Chondrocyte (in vitro differentiated cells): ENCODE data around the gene CCDC8. TPM values are rescaled to one million over a fixed set of nuclear protein-coding genes. Genes with fewer than 3 reads are reported as not detected.
A peak's percentile ranks its signal among the peaks of the same experiment; 100 is the strongest.
"Not testable (repeated sequence)": the region's sequence is repeated elsewhere in the genome, so short reads cannot be mapped to it uniquely, and the experiment has no call there.

Experiments
- DNase-seq: peaks from one replicate; pipeline ENCODE4 v3.0.0; 2021; ENCODE audit warnings: mixed read lengths, low spot score
- H3K27ac Mint-ChIP-seq: one replicate; pipeline ENCODE4 v1.8.0; 2021; ENCODE audit warnings: mild to moderate bottlenecking, moderate library complexity, mixed read lengths; ENCODE audit not compliant: unreplicated experiment
- H3K27me3 Mint-ChIP-seq: 2 replicates; pipeline ENCODE4 v1.8.0; 2021; ENCODE audit warnings: low read depth, mixed read lengths
- H3K36me3 Mint-ChIP-seq: 2 replicates; pipeline ENCODE4 v1.8.0; 2021; ENCODE audit warnings: low read depth, mixed read lengths
- H3K4me1 Mint-ChIP-seq: 2 replicates; pipeline ENCODE4 v1.8.0; 2021; ENCODE audit warnings: low read depth, mild to moderate bottlenecking, mixed read lengths
- H3K4me3 Mint-ChIP-seq: one replicate; pipeline ENCODE4 v1.8.0; 2021; ENCODE audit warnings: mild to moderate bottlenecking, moderate library complexity, mixed read lengths; ENCODE audit not compliant: unreplicated experiment
- H3K9me3 Mint-ChIP-seq: 2 replicates; pipeline ENCODE4 v1.8.0; 2021; ENCODE audit warnings: low read depth, mixed read lengths
- CTCF ChIP-seq: fragments of 200-600 bp; sonication (generic); IDR thresholded peaks from 2 replicates; pipeline ENCODE4 v1.5.0; 2021; ENCODE audit warnings: antibody characterized with exemption, mild to moderate bottlenecking, moderate library complexity
- total RNA-seq: library from RNA; stranded (reverse); gene quantifications from 3 replicates; pipeline ENCODE4 v1.2.1, GENCODE V29; 2021

The CCDC8 gene
- total RNA-seq, 1 donor from 2014 or later: 39.3 TPM

GRCh38 chr19:46442808-46443450 is 29.6 kb upstream of the CCDC8 start:
- H3K27me3 Mint-ChIP-seq: no peaks in the 10 kb centered on the region
- H3K9me3 Mint-ChIP-seq: no peaks in the 10 kb centered on the region
- peaks cover 22% of the 10 kb centered on the region for H3K4me1 Mint-ChIP-seq
- no peak for TF ChIP-seq CTCF
- H3K27ac Mint-ChIP-seq: peak overlapping the region; percentile 64
- H3K4me3 Mint-ChIP-seq: no peak overlapping the region
- DNase-seq: no peak
- no peaks in the 10 kb centered on the region for H3K36me3 Mint-ChIP-seq

- Mint-ChIP-seq H3K27ac (peak overlapping the region; percentile 11), H3K9me3 (no peaks in the 10 kb centered on the region), H3K27me3 (no peaks in the 10 kb centered on the region), H3K36me3 (no peaks in the 10 kb centered on the region), H3K4me3 (no peak overlapping the region), H3K4me1 (peaks cover 16% of the 10 kb centered on the region)
- TF ChIP-seq CTCF: no peak
- DNase-seq: no peak
Measured at GRCh38 chr19:46441866-46442265, 28.5 kb upstream of the CCDC8 start.

- H3K4me3 Mint-ChIP-seq, H3K36me3 Mint-ChIP-seq, DNase-seq, H3K27ac Mint-ChIP-seq, H3K4me1 Mint-ChIP-seq, H3K27me3 Mint-ChIP-seq, H3K9me3 Mint-ChIP-seq: not testable (repeated sequence)
Measured at GRCh38 chr19:46435689-46436088, 22.3 kb upstream of the CCDC8 start.

GRCh38 chr19:46435009-46435408 is 21.6 kb upstream of the CCDC8 start:
- Mint-ChIP-seq H3K27ac (no peak overlapping the region), H3K4me3 (no peak overlapping the region), H3K36me3 (no peaks in the 10 kb centered on the region), H3K9me3 (no peaks in the 10 kb centered on the region), H3K27me3 (no peaks in the 10 kb centered on the region), H3K4me1 (no peaks in the 10 kb centered on the region)
- TF ChIP-seq CTCF: no peak
- DNase-seq: no peak

GRCh38 chr19:46433470-46433869 is 20.1 kb upstream of the CCDC8 start:
- H3K27ac Mint-ChIP-seq, H3K9me3 Mint-ChIP-seq, H3K4me3 Mint-ChIP-seq, H3K4me1 Mint-ChIP-seq, H3K36me3 Mint-ChIP-seq, DNase-seq, H3K27me3 Mint-ChIP-seq: not testable (repeated sequence)

- Mint-ChIP-seq H3K36me3 (no peaks in the 10 kb centered on the region), H3K27me3 (no peaks in the 10 kb centered on the region), H3K4me1 (peaks cover 16% of the 10 kb centered on the region), H3K27ac (no peak overlapping the region), H3K4me3 (no peak overlapping the region), H3K9me3 (no peaks in the 10 kb centered on the region)
- no peak for DNase-seq
- TF ChIP-seq CTCF: peak; percentile 30
Measured at GRCh38 chr19:46431824-46432223, 18.5 kb upstream of the CCDC8 start.
